ENCODE results near the gene USP24. TPM values are rescaled to one million over a fixed set of nuclear protein-coding genes. Genes with fewer than 3 reads are reported as not detected.

Gene USP24
- total RNA-seq, 1 donor from 2014 or later = 57.1 TPM

DNA sequence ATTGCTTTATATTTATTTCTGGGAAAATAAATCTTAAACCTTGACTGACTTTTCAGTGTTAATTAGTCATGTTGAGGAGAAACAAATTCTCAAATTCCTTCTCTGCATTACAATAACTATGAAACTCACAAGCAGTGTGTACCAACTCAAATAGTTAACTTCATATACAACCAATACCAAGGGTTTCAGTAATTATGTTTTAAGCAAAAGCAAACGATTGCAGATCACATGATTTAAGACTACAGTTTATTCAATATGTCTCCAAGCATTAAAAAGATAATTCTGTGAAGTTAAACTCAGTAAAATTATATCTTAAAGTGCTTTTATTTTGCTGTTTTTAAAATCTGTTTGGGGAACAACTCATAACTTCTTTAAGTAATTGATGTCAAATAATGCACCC, 147.2 kb downstream of the USP24 start:
- H3K36me3 Mint-ChIP-seq (ENCODE audit: insufficient read depth) = peaks cover 42% of the 10 kb centered on the region

DNA sequence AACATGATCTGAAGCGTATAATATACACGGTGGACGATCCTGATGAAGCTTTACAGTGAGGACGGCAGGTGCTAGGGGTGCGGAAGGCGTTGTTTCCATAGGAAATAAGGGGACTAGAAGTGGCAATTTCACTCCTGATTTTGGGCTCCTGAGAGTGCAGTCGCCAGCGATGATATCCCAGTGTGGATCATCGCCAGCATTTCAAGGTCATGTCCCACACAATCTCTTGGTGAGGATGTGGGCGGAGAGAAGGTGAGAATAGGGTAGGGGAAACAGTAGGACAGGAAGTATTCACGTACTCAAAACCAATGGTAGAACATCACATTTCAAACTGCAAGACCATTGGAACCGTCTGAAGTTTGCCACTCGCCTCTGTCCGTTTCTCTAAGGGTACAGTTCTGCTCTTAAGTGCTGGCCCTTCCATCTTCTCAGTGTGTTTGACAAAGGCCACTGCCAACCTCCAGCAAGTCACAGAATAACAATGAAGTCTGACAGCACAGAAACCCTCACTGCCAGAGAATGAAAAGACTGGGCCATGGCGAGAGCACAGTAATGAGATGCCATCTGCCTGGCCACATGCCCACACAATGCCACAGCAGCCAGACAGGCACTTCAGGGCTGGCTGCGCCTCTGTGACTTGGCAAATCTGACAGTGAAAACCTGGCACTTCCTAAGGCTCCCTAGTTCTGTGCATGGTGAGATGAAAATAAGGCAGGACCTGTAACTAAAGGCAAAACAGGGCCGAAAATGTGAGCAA, 148.0 kb downstream of the USP24 start:
- no peaks in the 10 kb centered on the region for H3K9me3 Mint-ChIP-seq (ENCODE audit: low read depth)
- TF ChIP-seq, protein P1, sequence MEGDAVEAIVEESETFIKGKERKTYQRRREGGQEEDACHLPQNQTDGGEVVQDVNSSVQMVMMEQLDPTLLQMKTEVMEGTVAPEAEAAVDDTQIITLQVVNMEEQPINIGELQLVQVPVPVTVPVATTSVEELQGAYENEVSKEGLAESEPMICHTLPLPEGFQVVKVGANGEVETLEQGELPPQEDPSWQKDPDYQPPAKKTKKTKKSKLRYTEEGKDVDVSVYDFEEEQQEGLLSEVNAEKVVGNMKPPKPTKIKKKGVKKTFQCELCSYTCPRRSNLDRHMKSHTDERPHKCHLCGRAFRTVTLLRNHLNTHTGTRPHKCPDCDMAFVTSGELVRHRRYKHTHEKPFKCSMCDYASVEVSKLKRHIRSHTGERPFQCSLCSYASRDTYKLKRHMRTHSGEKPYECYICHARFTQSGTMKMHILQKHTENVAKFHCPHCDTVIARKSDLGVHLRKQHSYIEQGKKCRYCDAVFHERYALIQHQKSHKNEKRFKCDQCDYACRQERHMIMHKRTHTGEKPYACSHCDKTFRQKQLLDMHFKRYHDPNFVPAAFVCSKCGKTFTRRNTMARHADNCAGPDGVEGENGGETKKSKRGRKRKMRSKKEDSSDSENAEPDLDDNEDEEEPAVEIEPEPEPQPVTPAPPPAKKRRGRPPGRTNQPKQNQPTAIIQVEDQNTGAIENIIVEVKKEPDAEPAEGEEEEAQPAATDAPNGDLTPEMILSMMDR (IDR thresholded peaks at IDR 0.05; ENCODE audit: unreplicated experiment) = no peak
- H3K27ac Mint-ChIP-seq = no peak overlapping the region
- no peaks in the 10 kb centered on the region for H3K27me3 Mint-ChIP-seq
- H3K36me3 Mint-ChIP-seq (ENCODE audit: insufficient read depth) = peaks cover 37% of the 10 kb centered on the region
- H3K4me3 Mint-ChIP-seq (ENCODE audit: low read depth) = no peak overlapping the region
- H3K4me1 Mint-ChIP-seq (ENCODE audit: low read depth) = peaks cover 5% of the 10 kb centered on the region
- DNase-seq (ENCODE audit: low spot score, unreplicated experiment) = no peak

More for the DNA sequence above, 147.2 kb downstream of the USP24 start:
- Mint-ChIP-seq H3K27ac (no peak overlapping the region), H3K4me1 (ENCODE audit: low read depth) (peaks cover 5% of the 10 kb centered on the region), H3K9me3 (ENCODE audit: low read depth) (no peaks in the 10 kb centered on the region), H3K27me3 (no peaks in the 10 kb centered on the region), H3K4me3 (ENCODE audit: low read depth) (no peak overlapping the region)
- TF ChIP-seq, protein P1 (IDR thresholded peaks at IDR 0.05; ENCODE audit: unreplicated experiment) = no peak
- no peak for DNase-seq (ENCODE audit: low spot score, unreplicated experiment)

DNA sequence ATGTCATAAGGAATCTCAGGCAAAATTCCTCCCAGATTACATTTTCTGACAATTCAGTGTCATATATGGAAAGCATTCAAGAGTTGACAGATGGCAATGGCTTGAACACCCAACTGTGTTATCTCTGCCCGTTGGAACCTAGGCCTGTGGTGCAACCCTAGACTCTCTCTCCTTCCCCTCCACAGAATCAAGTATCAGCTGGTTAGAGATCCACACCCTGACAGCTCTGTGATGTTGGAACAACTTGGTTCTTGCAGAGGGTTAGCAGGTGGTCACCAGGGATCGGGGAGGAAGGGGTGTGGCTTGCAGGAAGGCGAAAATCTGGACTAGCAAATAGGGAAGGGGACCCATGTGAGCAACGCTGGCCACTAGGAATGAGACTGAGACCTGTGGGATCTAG, 149.5 kb downstream of the USP24 start:
- H3K9me3 Mint-ChIP-seq (ENCODE audit: low read depth) = no peaks in the 10 kb centered on the region

DNA sequence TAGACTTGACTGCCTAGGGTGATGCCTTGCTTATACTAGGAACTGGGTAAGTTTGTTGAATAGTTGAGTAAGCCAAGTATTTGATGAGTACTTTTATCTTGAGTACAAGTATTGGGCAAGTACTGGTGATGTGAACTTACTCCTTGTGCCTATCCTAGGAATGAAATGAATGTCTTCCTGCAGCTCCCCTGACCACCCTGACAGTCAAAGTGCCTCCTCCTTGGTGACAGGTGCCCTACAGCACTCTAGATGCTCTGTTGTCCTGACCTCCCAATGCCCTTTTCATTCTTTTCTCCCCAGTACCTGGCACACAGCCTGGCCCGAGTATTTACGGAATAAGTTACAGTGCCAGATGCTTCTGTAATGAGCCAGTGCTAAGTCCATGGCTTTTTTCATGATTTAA, 150.3 kb downstream of the USP24 start:
- H3K27ac Mint-ChIP-seq = no peak overlapping the region
- TF ChIP-seq, protein P1 (IDR thresholded peaks at IDR 0.05; ENCODE audit: unreplicated experiment) = no peak

More for the DNA sequence above, 149.5 kb downstream of the USP24 start:
- no peak overlapping the region for H3K4me3 Mint-ChIP-seq (ENCODE audit: low read depth)
- no peaks in the 10 kb centered on the region for H3K27me3 Mint-ChIP-seq
- no peak for DNase-seq (ENCODE audit: low spot score, unreplicated experiment)
- TF ChIP-seq, protein P1 (IDR thresholded peaks at IDR 0.05; ENCODE audit: unreplicated experiment) = no peak
- H3K27ac Mint-ChIP-seq = peak overlapping the region; percentile 10
- H3K36me3 Mint-ChIP-seq (ENCODE audit: insufficient read depth) = peaks cover 29% of the 10 kb centered on the region
- peaks cover 2% of the 10 kb centered on the region for H3K4me1 Mint-ChIP-seq (ENCODE audit: low read depth)

DNA sequence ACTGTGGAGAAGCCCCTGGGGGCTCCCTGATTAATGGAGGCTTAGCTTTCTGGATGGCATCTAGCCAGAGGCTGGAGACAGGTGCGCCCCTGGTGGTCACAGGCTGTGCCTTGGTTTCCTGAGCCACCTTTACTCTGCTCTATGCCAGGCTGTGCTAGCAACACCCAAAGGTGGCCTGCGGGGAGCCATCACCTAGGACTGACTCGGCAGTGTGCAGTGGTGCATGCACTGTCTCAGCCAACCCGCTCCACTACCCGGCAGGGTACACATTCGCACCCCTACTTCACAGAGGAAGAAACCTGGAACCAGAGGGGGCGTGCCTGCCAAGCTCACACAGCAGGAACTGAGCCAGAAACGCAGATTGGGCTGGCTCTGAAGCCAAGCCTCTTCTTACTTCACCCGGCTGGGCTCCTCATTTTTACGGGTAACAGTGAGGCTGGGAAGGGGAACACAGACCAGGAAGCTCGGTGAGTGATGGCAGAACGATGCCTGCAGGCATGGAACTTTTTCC, 151.0 kb downstream of the USP24 start:
- Mint-ChIP-seq H3K4me1 (ENCODE audit: low read depth) (no peaks in the 10 kb centered on the region), H3K27me3 (no peaks in the 10 kb centered on the region), H3K9me3 (ENCODE audit: low read depth) (no peaks in the 10 kb centered on the region), H3K27ac (no peak overlapping the region), H3K36me3 (ENCODE audit: insufficient read depth) (peaks cover 20% of the 10 kb centered on the region), H3K4me3 (ENCODE audit: low read depth) (no peak overlapping the region)
- DNase-seq (ENCODE audit: low spot score, unreplicated experiment) = no peak
- TF ChIP-seq, protein P1 (IDR thresholded peaks at IDR 0.05; ENCODE audit: unreplicated experiment) = peak; percentile 39

More for the DNA sequence above, 150.3 kb downstream of the USP24 start:
- Mint-ChIP-seq H3K4me3 (ENCODE audit: low read depth) (no peak overlapping the region), H3K27me3 (no peaks in the 10 kb centered on the region), H3K9me3 (ENCODE audit: low read depth) (no peaks in the 10 kb centered on the region), H3K36me3 (ENCODE audit: insufficient read depth) (peaks cover 24% of the 10 kb centered on the region), H3K4me1 (ENCODE audit: low read depth) (no peaks in the 10 kb centered on the region)
- DNase-seq (ENCODE audit: low spot score, unreplicated experiment) = no peak
